GM21717 (cell line): ENCODE measurements around the gene TMEM182.

Source experiments
- ATAC-seq: cut with Tn5 transposase; IDR thresholded peaks from one replicate; pipeline ENCODE4 v1.9.1; 2021; ENCODE audit warnings: mild to moderate bottlenecking, moderate library complexity; ENCODE audit not compliant: unreplicated experiment

Gene TMEM182

DNA sequence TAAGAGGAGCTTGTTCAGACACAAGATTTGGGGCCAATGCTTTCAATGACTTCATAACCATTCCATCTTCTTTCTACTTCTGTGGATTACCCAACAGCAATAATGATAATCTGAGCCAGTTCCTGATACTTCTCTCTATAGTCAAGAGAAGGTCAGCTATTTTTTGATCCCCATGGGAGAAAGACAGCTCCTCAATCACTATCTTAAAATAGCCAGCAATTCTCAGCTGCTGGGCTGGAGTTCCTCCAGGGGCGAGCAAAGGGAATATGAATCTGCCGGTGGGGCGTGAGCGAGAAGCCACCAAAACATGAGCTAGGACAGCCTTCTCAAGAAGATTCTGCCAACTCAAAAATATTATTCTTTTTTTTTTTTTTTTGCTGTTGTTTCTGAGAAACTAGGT, at the start of gene TMEM182:
Gene TMEM182 (plus strand): TSS at position 269 of the 400 bp plus-strand sequence. CDS start 187 bp downstream, outside the sequence.
- ATAC-seq = no peak

DNA sequence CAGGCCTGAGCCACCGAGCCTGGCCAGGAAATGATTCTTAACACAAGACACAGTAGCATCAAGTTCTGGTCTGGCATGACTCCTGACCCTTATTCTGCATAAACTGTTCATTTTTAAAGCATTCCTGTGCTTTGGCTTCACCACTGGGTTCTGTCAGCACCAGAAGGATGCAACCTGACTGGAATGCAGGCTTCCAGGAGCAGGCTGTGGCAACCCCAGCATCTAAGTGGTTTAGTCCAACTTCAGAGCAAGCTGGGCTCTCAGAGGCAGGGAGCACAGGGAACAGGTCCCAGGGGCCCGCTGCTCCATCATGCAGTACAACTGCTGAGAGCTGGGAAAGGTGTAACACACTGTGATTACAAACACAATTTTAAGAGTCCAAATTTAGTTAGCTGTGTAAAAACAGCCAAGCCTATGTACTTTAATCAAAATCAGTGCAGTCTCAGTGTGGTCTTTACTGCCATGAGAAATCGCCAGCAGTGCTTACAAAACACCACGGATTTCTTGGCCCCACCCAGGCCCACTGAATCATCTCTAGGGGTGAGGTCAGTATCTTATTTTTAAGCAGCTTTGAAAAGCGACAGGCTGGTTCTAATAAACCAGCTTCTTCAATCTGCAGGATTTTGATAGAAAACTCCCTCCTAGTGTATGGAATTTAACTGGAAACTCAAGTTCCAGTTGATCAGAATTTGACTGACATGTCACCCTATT, 44.4 kb upstream of the TMEM182 start:
- no peak for ATAC-seq

DNA sequence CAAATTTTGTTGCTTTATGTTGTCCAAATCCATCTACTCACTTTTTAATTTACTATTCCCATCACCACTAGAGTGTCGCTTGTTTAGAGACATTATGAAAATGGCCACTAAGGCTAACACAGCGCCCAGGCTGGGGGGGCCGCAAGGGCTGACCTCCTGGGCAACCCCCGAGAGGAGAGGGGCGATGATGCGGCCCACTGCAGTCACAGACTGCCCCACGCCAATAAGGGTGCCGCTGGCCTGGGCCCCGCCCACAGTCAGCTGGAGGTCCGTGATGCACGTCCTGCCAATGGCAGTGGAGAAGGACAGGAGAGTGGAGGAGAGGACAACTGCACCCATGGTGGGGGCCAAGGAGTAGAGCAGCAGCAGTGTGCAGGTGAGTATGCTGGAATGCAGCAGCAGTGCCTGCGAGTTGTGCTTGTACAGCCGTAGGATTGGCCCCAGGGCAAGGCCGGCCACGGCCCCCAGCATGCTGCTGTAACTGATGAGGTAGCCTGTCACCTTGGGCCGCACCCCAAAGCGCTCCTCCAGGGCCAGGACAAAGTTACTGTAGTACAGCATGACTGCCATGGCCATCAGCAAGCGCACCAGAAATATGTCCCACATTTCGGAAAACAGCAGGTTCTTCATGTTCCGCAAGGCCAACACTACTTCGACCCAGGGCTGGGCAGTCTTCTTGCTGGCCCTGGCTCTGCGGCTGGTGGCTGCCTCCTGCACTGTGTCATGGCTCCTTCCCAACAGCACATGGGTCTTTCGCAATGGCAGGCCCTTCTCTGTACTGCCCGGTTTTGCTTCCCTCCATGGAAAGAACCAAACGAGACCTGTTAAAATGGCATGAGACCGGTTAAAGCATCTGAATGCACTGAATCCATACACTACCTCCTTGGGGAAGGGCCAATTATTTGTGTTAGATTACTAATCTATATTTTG, 43.2 kb upstream of the TMEM182 start:
- ATAC-seq = no peak

- no peak for ATAC-seq
Observed at GRCh38 chr2:102724016-102724490, 37.8 kb upstream of the TMEM182 start.

DNA sequence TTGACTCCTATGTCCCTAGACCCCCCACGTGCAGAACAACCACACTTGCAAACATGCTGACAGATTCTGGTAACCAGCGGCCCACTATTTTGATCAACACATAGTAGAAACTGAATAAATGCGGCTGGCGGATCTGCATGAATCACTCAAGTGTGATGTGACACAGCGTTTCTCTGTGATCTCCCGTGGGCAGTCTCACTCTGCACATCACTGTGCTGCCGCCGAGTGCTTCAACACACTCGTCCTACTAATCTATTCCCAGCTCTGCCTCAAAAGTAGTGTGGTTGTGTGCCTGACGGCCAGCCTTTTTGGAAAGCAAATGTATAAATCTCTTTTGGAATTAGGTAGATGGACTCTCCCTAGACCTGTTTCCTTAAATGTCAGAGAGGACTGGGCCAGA, 37.3 kb upstream of the TMEM182 start:
- no peak for ATAC-seq

GRCh38 chr2:102726128-102727087, 35.4 kb upstream of the TMEM182 start:
- ATAC-seq = no peak

DNA sequence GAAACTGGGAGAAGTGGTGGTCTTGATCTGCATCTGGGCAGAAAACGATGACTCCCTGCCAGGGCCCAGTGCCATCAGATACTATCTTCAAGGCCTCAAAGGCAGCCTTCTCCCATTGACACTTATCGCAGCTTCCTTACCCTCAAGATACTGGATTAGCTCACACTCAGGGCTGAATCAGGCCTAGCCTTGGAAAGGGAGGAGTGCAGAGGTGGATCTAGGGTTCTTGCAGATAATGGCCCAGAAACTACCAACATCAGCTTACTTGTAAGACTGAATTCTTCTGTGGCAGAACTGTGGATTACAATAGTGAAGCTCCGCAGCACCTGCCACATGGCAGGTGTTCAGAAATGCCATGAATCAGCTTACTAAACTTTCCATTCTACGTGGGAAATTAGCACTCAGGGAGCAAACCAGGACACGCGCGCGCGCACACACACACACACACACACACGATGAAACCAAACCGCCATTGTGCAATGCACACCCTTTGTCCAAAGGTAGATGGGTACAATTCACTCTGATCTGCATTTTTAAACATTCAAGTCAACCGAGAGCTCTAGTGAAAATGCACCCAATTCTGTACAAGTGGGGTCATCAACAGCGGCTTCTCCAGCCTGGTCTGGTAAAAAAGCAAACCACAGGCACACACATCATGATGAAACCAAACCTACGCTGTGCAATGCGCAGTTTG, 26.3 kb upstream of the TMEM182 start:
- ATAC-seq = no peak

GRCh38 chr2:102736110-102736409, 25.8 kb upstream of the TMEM182 start:
- ATAC-seq = peak; percentile 19

- peak; percentile 96 for ATAC-seq
Observed at GRCh38 chr2:102736410-102737409, 25.1 kb upstream of the TMEM182 start.

- ATAC-seq = peak; percentile 33
Observed at GRCh38 chr2:102737431-102737830, 24.4 kb upstream of the TMEM182 start.

DNA sequence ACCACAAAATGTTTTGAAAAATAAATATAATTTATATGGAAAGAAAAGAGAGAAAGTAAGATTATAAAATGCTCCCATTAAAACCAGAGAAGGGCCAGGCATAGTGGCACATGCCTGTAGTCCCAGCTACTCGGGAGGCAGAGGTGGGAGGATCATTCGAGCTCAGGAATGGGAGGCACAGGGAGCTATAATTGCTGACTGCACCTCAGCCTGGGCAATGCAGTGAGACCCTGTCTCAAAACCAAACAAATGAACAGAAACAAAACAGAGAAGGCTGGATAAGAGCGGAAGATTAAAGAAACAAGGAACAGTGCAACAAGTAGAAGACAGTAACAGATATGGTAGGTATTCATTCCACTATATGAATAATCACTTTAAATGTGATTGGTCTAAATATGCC, 18.6 kb upstream of the TMEM182 start:
- no peak for ATAC-seq

- ATAC-seq = no peak
Observed at GRCh38 chr2:102748107-102748506, 13.7 kb upstream of the TMEM182 start.

- peak; percentile 80 for ATAC-seq
Observed at GRCh38 chr2:102749938-102750337, 11.9 kb upstream of the TMEM182 start.

GRCh38 chr2:102753563-102754159, 8.2 kb upstream of the TMEM182 start:
- no peak for ATAC-seq

DNA sequence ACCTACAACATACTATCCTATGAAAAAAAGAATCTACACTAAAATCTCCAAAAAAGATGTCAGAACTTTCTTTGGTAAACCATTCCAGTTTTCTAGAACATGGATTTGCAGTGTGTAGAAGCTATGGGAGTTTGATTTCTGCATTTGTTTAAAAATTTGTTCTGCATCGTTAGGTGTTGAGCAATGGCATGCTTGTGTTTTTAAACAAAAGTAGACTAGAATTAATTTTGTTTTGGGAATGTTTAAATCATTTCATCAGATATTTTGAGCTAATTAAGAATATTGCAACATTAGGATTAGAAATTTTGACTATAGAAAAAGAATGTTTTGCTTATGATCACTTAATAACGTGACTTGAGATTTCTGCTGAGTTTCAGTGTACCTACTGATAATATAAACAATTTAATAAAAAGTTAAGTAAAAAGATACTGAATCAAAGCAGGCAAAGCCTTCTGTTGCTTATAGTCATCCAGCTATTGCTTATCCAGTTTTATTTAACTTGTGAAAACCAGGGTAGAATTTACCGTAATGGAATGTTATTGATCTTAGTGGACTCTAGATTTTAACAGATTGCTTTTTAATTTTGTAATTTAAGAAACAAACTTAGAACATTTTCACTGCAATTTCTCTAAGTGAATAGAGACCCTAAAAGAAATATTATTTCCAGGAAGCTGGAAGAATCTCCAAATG, 7.2 kb upstream of the TMEM182 start:
- ATAC-seq = no peak

GRCh38 chr2:102755284-102755683, 6.5 kb upstream of the TMEM182 start:
- ATAC-seq = no peak

GRCh38 chr2:102758439-102758838, 3.4 kb upstream of the TMEM182 start:
- no peak for ATAC-seq

DNA sequence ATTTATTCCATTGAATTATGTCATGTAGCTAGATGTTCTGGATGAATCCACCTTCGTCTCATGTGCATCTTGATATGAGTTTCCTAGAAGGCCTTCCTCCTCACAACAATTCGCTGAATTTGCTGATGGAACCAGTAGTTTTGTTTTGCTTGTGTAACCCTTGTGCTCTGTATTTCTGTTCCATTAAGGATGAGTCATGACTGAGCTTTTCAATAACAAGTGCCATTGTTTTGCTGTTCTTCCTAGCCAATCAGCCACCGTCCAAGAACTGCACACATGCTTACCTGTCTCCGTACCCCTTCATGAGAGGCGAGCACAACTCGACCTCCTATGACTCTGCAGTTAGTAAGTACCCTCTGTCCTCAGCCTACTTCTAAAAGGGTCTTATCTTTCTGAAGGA, 2.3 kb downstream of the TMEM182 start:
- ATAC-seq = no peak
